ENCODE results near the gene GLP2R. TPM values are rescaled to one million over a fixed set of nuclear protein-coding genes. Genes with fewer than 3 reads are reported as not detected.

The GLP2R gene
- total RNA-seq, 2 experiments from 2014 or later, result not detected

GRCh38 chr17:9925457-9925856, 99.7 kb downstream of the GLP2R start:
- no peak overlapping the region for H3K4me3 Mint-ChIP-seq
- no peaks in the 10 kb centered on the region for H3K27me3 Mint-ChIP-seq (ENCODE audit: low read depth)
- H3K36me3 Mint-ChIP-seq (ENCODE audit: low read depth), result no peaks in the 10 kb centered on the region
- DNase-seq, result no peak
- intact Hi-C loops (cut with micrococcal nuclease), result loop anchor here (1.0 to 2.0 kb wide), 2 partner anchors 33 to 302 kb away; no protein-coding TSS in a partner anchor
- H3K4me1 Mint-ChIP-seq (ENCODE audit: low read depth), result peaks cover 2% of the 10 kb centered on the region
- H3K9me3 Mint-ChIP-seq, result no peaks in the 10 kb centered on the region
- no peak overlapping the region for H3K27ac Mint-ChIP-seq
- CTCF ChIA-PET, result interaction anchor here (1.1 to 2.1 kb wide), 5 partner anchors 15 to 692 kb away, joined by 3 to 8 read pairs (median 3); no protein-coding TSS in a partner anchor

DNA sequence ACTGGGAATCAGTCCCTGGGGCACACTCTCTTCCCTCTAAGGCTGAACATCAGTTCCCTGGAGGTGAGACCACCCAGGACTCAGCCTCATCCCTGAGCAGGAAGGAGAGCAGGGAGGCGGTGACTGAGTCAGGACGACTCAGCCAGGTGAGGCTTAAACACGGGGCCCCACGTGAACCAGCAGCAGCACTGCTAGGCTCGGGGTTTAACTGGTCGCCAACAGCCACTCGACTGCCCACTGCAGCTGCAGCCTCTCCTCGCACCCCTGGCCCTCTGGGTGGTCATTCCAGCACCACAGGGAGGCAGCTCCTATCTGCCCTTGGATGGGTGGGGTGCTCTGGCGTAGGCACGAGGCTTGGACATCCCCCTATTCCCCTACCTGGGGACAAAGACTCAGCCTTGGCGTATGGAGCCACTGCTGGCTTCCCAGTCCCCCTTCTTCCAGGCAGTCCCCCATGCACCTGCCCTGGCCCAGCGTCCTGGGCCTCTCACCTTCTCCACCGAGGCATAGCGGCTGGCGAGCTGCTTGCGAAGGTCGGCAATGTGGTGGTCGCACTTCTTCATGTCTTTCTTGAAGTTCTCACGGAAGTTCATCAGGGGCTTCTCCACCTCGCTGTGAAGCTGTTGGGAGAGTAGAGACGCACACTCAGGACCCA, 100.6 kb downstream of the GLP2R start:
- Mint-ChIP-seq H3K36me3 (ENCODE audit: low read depth) (no peaks in the 10 kb centered on the region), H3K27me3 (ENCODE audit: low read depth) (no peaks in the 10 kb centered on the region), H3K9me3 (no peaks in the 10 kb centered on the region), H3K27ac (no peak overlapping the region), H3K4me1 (ENCODE audit: low read depth) (peaks cover 2% of the 10 kb centered on the region), H3K4me3 (no peak overlapping the region)
- CTCF ChIA-PET, result interaction anchor here (0.6 to 2.1 kb wide), 2 partner anchors 40 to 691 kb away, joined by 6 to 8 read pairs; no protein-coding TSS in a partner anchor
- no peak for DNase-seq
- intact Hi-C loops (cut with micrococcal nuclease), result no loop called here

GRCh38 chr17:9928601-9929333, 103.0 kb downstream of the GLP2R start:
- Mint-ChIP-seq H3K4me1 (ENCODE audit: low read depth) (peaks cover 2% of the 10 kb centered on the region), H3K9me3 (no peaks in the 10 kb centered on the region), H3K4me3 (no peak overlapping the region), H3K27me3 (ENCODE audit: low read depth) (no peaks in the 10 kb centered on the region), H3K36me3 (ENCODE audit: low read depth) (no peaks in the 10 kb centered on the region), H3K27ac (no peak overlapping the region)
- intact Hi-C loops (cut with micrococcal nuclease), result no loop called here
- CTCF ChIA-PET, result interaction anchor here (0.6 to 1.4 kb wide), 2 partner anchors 205 to 689 kb away, joined by 3 to 7 read pairs; no protein-coding TSS in a partner anchor
- DNase-seq, result no peak

DNA sequence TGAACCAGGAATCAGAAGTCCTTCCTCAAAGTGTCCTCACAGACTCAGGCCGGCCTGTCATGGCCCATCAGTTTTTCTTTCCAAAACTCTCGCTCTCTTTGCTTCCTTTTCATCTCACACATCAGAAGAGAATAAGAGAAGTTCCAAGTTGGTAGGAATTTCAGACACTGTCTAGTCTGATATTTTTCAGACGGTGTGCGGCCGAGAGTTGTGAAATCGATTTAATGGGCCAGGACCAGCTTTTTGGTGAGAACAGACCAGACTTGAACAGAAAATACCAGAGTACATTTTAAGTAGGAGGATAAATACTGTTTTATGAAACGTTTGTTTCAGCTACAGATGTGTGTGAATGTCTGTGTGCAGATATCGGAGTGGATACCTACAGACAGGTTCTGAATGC, 104.1 kb downstream of the GLP2R start:
- intact Hi-C loops (cut with micrococcal nuclease), result no loop called here
- Mint-ChIP-seq H3K4me3 (no peak overlapping the region), H3K4me1 (ENCODE audit: low read depth) (no peaks in the 10 kb centered on the region), H3K36me3 (ENCODE audit: low read depth) (no peaks in the 10 kb centered on the region), H3K9me3 (no peaks in the 10 kb centered on the region), H3K27ac (no peak overlapping the region), H3K27me3 (ENCODE audit: low read depth) (no peaks in the 10 kb centered on the region)
- DNase-seq, result no peak
- CTCF ChIA-PET, result no interaction called here

DNA sequence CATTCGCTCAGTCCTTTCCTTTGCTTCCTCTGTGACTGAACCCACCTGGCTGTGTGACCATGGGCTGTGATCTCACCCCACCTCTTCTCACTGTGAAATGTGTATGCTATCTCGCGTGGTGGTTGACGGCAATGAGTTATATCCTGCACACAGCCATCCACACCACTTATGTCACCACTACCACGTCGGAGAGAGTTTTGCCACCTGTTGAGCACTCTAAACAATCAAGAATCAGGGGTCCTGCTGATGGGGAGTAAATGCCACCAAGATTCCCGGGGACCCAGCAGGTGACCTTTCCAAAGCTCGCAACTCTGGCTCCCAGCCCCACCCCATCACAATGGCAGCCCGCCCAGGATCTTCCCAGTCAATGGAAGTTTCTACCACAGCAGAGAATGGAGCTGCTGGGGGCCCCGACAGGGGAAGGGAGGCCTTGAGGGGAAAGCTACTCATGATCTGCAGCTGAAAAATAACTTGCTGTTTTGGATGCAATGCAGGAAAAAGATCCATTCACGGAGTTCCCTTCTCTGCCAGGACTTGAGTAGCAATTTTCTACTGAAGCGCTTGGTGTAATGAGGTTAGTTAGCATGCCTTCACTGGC, 105.5 kb downstream of the GLP2R start:
- Mint-ChIP-seq H3K4me1 (ENCODE audit: low read depth) (no peaks in the 10 kb centered on the region), H3K4me3 (no peak overlapping the region), H3K27ac (no peak overlapping the region), H3K9me3 (no peaks in the 10 kb centered on the region), H3K36me3 (ENCODE audit: low read depth) (no peaks in the 10 kb centered on the region), H3K27me3 (ENCODE audit: low read depth) (no peaks in the 10 kb centered on the region)
- DNase-seq, result no peak
- intact Hi-C loops (cut with micrococcal nuclease), result no loop called here
- CTCF ChIA-PET, result no interaction called here

DNA sequence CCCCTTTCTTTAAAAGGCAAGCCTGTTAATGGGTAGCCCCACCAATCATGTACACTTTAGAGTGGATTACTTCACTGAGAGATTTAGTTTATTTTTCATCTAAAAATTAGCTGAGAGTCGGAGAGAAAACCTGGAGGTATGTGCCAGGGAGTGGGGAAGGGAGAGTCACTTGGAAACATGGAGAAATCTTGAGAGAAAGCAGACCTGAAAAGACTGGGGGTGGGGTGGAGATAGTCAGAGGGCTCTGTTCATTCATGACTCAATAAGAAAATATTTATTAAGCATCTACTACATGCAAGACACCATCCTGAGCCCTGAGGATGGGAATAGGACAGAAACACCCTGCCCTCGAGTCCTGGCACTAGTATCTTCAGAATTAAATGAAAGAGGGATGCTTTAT, 106.8 kb downstream of the GLP2R start:
- H3K4me3 Mint-ChIP-seq, result no peak overlapping the region
- DNase-seq, result no peak
- no peak overlapping the region for H3K27ac Mint-ChIP-seq
- intact Hi-C loops (cut with micrococcal nuclease), result no loop called here
- CTCF ChIA-PET, result no interaction called here
- H3K4me1 Mint-ChIP-seq (ENCODE audit: low read depth), result no peaks in the 10 kb centered on the region
- H3K27me3 Mint-ChIP-seq (ENCODE audit: low read depth), result no peaks in the 10 kb centered on the region
- no peaks in the 10 kb centered on the region for H3K36me3 Mint-ChIP-seq (ENCODE audit: low read depth)
- H3K9me3 Mint-ChIP-seq, result peaks cover 3% of the 10 kb centered on the region

- CTCF ChIA-PET, result interaction anchor here (1.2 kb wide), 1 partner anchor 10 kb away, joined by 3 read pairs; no protein-coding TSS in a partner anchor
- Mint-ChIP-seq H3K4me1 (ENCODE audit: low read depth) (no peaks in the 10 kb centered on the region), H3K4me3 (no peak overlapping the region), H3K36me3 (ENCODE audit: low read depth) (no peaks in the 10 kb centered on the region), H3K27me3 (ENCODE audit: low read depth) (no peaks in the 10 kb centered on the region), H3K27ac (no peak overlapping the region), H3K9me3 (peaks cover 9% of the 10 kb centered on the region)
- no peak for DNase-seq
- intact Hi-C loops (cut with micrococcal nuclease), result no loop called here
These were observed 108.6 kb downstream of the GLP2R start for GRCh38 chr17:9934331-9934730.

DNA sequence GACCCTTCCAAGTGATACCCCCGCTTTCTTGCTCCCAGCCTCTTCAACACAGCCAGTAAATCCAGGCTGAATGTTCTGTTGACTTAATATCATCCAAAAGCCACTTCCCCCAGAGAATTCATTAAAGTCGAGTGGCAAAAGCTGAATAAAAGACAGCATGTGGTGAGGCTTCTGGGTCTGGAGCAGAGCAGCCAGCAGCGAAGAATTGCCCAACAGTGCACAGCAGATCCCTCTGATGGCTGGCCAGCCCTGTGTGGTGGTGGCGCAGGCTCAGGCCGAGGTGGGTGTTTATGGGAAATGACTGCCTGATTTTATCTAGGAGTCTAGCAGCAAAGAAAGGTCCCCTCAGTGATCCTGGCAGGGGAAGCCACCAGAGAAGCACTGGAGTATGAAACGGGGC, 109.7 kb downstream of the GLP2R start:
- CTCF ChIA-PET, result interaction anchor here (1.2 kb wide), 1 partner anchor 11 kb away, joined by 3 read pairs; no protein-coding TSS in a partner anchor
- Mint-ChIP-seq H3K4me1 (ENCODE audit: low read depth) (no peaks in the 10 kb centered on the region), H3K27ac (no peak overlapping the region), H3K27me3 (ENCODE audit: low read depth) (no peaks in the 10 kb centered on the region), H3K9me3 (peaks cover 9% of the 10 kb centered on the region), H3K4me3 (no peak overlapping the region), H3K36me3 (ENCODE audit: low read depth) (no peaks in the 10 kb centered on the region)
- intact Hi-C loops (cut with micrococcal nuclease), result no loop called here
- no peak for DNase-seq

- no peaks in the 10 kb centered on the region for H3K27me3 Mint-ChIP-seq (ENCODE audit: low read depth)
- H3K36me3 Mint-ChIP-seq (ENCODE audit: low read depth), result no peaks in the 10 kb centered on the region
- intact Hi-C loops (cut with micrococcal nuclease), result no loop called here
- no peak overlapping the region for H3K4me3 Mint-ChIP-seq
- H3K9me3 Mint-ChIP-seq, result peaks cover 9% of the 10 kb centered on the region
- DNase-seq, result no peak
- H3K4me1 Mint-ChIP-seq (ENCODE audit: low read depth), result no peaks in the 10 kb centered on the region
- H3K27ac Mint-ChIP-seq, result no peak overlapping the region
- CTCF ChIA-PET, result no interaction called here
These were observed 110.4 kb downstream of the GLP2R start for GRCh38 chr17:9936095-9936494.

GRCh38 chr17:9937241-9937761, 111.6 kb downstream of the GLP2R start:
- intact Hi-C loops (cut with micrococcal nuclease), result no loop called here
- H3K4me1 Mint-ChIP-seq (ENCODE audit: low read depth), result no peaks in the 10 kb centered on the region
- peaks cover 9% of the 10 kb centered on the region for H3K9me3 Mint-ChIP-seq
- no peak overlapping the region for H3K4me3 Mint-ChIP-seq
- no peaks in the 10 kb centered on the region for H3K27me3 Mint-ChIP-seq (ENCODE audit: low read depth)
- H3K27ac Mint-ChIP-seq, result no peak overlapping the region
- CTCF ChIA-PET, result no interaction called here
- H3K36me3 Mint-ChIP-seq (ENCODE audit: low read depth), result no peaks in the 10 kb centered on the region
- no peak for DNase-seq

- H3K27ac Mint-ChIP-seq, result no peak overlapping the region
- H3K9me3 Mint-ChIP-seq, result peaks cover 9% of the 10 kb centered on the region
- intact Hi-C loops (cut with micrococcal nuclease), result no loop called here
- no peaks in the 10 kb centered on the region for H3K4me1 Mint-ChIP-seq (ENCODE audit: low read depth)
- CTCF ChIA-PET, result no interaction called here
- DNase-seq, result no peak
- H3K36me3 Mint-ChIP-seq (ENCODE audit: low read depth), result no peaks in the 10 kb centered on the region
- no peak overlapping the region for H3K4me3 Mint-ChIP-seq
- no peaks in the 10 kb centered on the region for H3K27me3 Mint-ChIP-seq (ENCODE audit: low read depth)
These were observed 112.2 kb downstream of the GLP2R start for GRCh38 chr17:9937901-9938300.

DNA sequence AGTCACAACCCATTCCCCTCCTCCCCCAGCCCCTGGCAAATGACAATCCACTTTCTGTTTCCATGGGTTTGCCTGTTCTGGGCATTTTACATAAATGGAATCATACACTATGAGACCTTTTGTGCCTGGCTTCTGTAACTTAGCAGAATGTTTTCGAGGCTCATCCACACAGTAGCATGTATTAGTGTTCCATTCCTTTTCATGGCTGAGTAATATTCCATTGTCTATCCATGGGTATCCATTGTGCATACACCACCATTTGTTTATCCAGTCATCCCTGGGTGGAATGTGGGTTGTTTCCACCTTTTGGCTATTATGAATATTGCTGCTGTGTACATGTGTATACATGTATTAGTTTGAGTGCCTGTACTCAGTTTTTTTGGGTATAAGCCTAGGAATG, 113.0 kb downstream of the GLP2R start:
- Mint-ChIP-seq H3K9me3 (peaks cover 9% of the 10 kb centered on the region), H3K36me3 (ENCODE audit: low read depth) (no peaks in the 10 kb centered on the region), H3K27me3 (ENCODE audit: low read depth) (peaks cover 2% of the 10 kb centered on the region), H3K27ac (no peak overlapping the region), H3K4me1 (ENCODE audit: low read depth) (no peaks in the 10 kb centered on the region), H3K4me3 (no peak overlapping the region)
- intact Hi-C loops (cut with micrococcal nuclease), result no loop called here
- CTCF ChIA-PET, result no interaction called here
- DNase-seq, result no peak

All from activated naive CD4-positive, alpha-beta T cell treated with anti-CD3 and anti-CD28 coated beads for 36 hours (primary cell).